Measurements from ENCODE around the gene TADA3. TPM values are rescaled to one million over a fixed set of nuclear protein-coding genes. Genes with fewer than 3 reads are reported as not detected.

TADA3 gene, protein sequence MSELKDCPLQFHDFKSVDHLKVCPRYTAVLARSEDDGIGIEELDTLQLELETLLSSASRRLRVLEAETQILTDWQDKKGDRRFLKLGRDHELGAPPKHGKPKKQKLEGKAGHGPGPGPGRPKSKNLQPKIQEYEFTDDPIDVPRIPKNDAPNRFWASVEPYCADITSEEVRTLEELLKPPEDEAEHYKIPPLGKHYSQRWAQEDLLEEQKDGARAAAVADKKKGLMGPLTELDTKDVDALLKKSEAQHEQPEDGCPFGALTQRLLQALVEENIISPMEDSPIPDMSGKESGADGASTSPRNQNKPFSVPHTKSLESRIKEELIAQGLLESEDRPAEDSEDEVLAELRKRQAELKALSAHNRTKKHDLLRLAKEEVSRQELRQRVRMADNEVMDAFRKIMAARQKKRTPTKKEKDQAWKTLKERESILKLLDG
- total RNA-seq (2014; rRNA removed; shearing (Covaris generic)) (51.6 and 62.0 TPM in 2 replicates), total RNA-seq (2022) (56.4 and 58.5 TPM in 2 replicates), Bru-seq, nascent RNA (percentile 65 among the genes with signal in this experiment), BruChase-seq, experiment 1, labeled RNA remaining after a 6-hour chase (percentile 73 among the genes with signal in this experiment), BruChase-seq, experiment 2, labeled RNA remaining after a 2-hour chase (percentile 64 among the genes with signal in this experiment)
- long read RNA-seq, transcript TADA3-202 (8 exons, 2,554 nt), result minor isoform, 6 of 131 reads
- long read RNA-seq, transcript TADA3-201 (9 exons, 2,355 nt), result major isoform, 98 of 131 reads
- long read RNA-seq, partial matches to known transcripts, result 5 of 131 reads
- long read RNA-seq, other reads (novel, unspliced or antisense), result 21 of 131 reads

DNA sequence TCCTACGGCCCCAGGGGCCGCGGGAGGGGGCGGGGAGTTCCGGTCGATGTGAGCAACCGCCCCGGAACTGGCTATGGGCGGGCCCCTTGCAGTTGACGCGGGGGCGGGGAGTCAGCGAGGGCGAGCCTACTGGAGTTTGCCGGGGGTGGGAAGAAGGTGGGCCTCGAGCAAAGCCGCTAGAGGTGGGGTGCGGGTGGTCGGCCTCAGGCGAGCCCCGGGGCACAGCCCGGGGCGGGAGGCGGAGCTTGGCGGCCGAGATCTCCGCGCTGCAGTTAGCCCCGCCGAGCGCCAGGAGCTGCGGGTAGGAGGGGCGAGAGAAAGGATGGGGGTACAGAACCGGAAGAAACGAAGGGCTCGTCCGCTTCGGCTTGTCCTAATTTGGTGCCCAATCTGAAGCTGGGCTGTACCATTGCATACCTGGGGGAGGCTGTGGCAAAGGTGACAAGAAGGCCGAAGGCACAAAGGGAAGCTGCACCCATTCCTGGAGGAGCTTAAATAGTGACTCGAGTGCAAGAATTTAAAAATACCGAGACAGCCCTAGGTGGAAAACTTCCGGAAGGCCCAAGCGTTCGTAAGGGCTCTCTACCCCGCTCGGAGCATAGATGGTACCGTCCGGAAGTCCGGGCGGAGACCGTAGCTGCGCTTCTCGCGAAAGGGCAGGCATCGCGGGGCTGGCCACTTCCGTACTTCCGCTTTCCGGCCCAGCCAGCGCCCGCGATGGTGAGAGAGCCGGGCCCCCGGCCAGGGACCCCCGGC lies at the start of gene TADA3, which contains the start of gene ARPC4:
Gene TADA3, minus strand, starts transcription at position 69 of the 756 bp plus-strand sequence. CDS start 1,007 bp downstream, outside the sequence.
Gene ARPC4, plus strand, starts transcription at position 678 of the 756 bp plus-strand sequence. Its CDS starts 40 bp downstream, at position 718.
- no TSS peak for BruUV-seq (replicated peaks)
- Histone ChIP-seq H3K27ac (ENCODE audit: low read depth, low read length, poor library complexity, severe bottlenecking) (peak within 1 kb of the TSS; percentile 72), H3K9me3 (ENCODE audit: low read length) (no peaks in the 10 kb centered on the region), H3K36me3 (ENCODE audit: insufficient read depth, low read length) (peaks cover 63% of the 10 kb centered on the region), H3K4me1 (ENCODE audit: insufficient read depth, low read length, poor library complexity, severe bottlenecking) (peaks cover 47% of the 10 kb centered on the region), H3K4me3 (ENCODE audit: low read depth, low read length, poor library complexity, severe bottlenecking) (peak within 1 kb of the TSS; percentile 96), H3K9me2 (ENCODE audit: insufficient read depth, low read length) (no peaks in the 10 kb centered on the region), H4K20me1 (ENCODE audit: insufficient read depth, low read length) (peaks cover 10% of the 10 kb centered on the region; the same call in 1 of the 2 replicates), H3K79me2 (ENCODE audit: insufficient read depth, low read depth, low read length) (peaks cover 60% of the 10 kb centered on the region), H2AFZ (ENCODE audit: low read length) (peak within 1 kb of the TSS; percentile 22; the same call in 1 of the 2 replicates), H3K4me2 (ENCODE audit: low read length) (peak within 1 kb of the TSS; percentile 97)
- ChIA-PET POLR2A (interaction anchor here (0.5 to 2.4 kb wide), 15 partner anchors 9 to 431 kb away, joined by 3 to 17 read pairs (median 3); partner anchors contain the start of genes BRPF1, JAGN1 and OGG1), CTCF (ENCODE audit: unreplicated experiment) (interaction anchor here (0.5 kb wide), 1 partner anchor 47 kb away, joined by 3 read pairs; no protein-coding TSS in a partner anchor)
- intact Hi-C loops (cut with micrococcal nuclease; ENCODE audit: unreplicated experiment), result loop anchor here (1.0 to 5.0 kb wide), 4 partner anchors 42 to 396 kb away; partner anchors contain the start of genes BRPF1, CRELD1 and SETD5
- DNase-seq (ENCODE audit: low spot score), result peak; percentile 98
- TF ChIP-seq, protein P1, sequence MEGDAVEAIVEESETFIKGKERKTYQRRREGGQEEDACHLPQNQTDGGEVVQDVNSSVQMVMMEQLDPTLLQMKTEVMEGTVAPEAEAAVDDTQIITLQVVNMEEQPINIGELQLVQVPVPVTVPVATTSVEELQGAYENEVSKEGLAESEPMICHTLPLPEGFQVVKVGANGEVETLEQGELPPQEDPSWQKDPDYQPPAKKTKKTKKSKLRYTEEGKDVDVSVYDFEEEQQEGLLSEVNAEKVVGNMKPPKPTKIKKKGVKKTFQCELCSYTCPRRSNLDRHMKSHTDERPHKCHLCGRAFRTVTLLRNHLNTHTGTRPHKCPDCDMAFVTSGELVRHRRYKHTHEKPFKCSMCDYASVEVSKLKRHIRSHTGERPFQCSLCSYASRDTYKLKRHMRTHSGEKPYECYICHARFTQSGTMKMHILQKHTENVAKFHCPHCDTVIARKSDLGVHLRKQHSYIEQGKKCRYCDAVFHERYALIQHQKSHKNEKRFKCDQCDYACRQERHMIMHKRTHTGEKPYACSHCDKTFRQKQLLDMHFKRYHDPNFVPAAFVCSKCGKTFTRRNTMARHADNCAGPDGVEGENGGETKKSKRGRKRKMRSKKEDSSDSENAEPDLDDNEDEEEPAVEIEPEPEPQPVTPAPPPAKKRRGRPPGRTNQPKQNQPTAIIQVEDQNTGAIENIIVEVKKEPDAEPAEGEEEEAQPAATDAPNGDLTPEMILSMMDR (conservative IDR thresholded peaks at IDR 0.05; ENCODE audit: low read length), result no peak
- no peak for TF ChIP-seq EZH2phosphoT487 (IDR thresholded peaks at IDR 0.05; ENCODE audit: borderline replicate concordance, low read depth, low read length)

DNA sequence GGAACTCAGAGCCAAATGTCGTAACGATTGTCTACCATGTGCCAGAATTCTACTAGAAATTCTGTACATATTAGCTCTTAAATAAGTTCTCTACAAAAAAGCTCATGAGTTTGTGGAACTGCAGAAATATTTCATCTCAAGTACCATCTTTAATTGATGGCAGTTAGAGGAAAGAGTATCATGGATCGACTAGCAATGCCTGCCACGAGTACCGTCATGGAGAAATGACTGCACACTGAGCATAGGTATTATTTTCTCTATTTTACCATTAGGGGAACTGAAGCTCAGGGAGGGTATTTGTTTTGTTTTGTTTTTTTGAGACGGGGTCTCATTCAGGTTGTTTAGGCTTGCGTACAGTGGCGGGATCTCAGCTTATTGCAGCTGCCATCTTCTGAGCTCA lies 48.7 kb upstream of the TADA3 start:
- no peak overlapping the region for H3K4me3 ChIP-seq (ENCODE audit: low read depth, low read length, poor library complexity, severe bottlenecking)
- CTCF ChIA-PET (ENCODE audit: unreplicated experiment), result interaction anchor here (0.6 to 0.8 kb wide), 2 partner anchors 8 to 480 kb away, joined by 3 read pairs; no protein-coding TSS in a partner anchor
- no peaks in the 10 kb centered on the region for H4K20me1 ChIP-seq (ENCODE audit: insufficient read depth, low read length)
- DNase-seq (ENCODE audit: low spot score), result no peak
- peaks cover 53% of the 10 kb centered on the region for H3K36me3 ChIP-seq (ENCODE audit: insufficient read depth, low read length)
- no peaks in the 10 kb centered on the region for H3K9me3 ChIP-seq (ENCODE audit: low read length)
- H2AFZ ChIP-seq (ENCODE audit: low read length), result no peak overlapping the region
- POLR2A ChIA-PET, result interaction anchor here (0.7 to 1.2 kb wide), 3 partner anchors 8 to 35 kb away, joined by 3 to 5 read pairs (median 3); no protein-coding TSS in a partner anchor
- no peak overlapping the region for H3K4me2 ChIP-seq (ENCODE audit: low read length)
- no peak for TF ChIP-seq EZH2phosphoT487 (IDR thresholded peaks at IDR 0.05; ENCODE audit: borderline replicate concordance, low read depth, low read length)
- TF ChIP-seq, protein P1 (conservative IDR thresholded peaks at IDR 0.05; ENCODE audit: low read length), result no peak
- no TSS peak for BruUV-seq (replicated peaks)
- peaks cover 16% of the 10 kb centered on the region for H3K4me1 ChIP-seq (ENCODE audit: insufficient read depth, low read length, poor library complexity, severe bottlenecking)
- no peak overlapping the region for H3K27ac ChIP-seq (ENCODE audit: low read depth, low read length, poor library complexity, severe bottlenecking)
- intact Hi-C loops (cut with micrococcal nuclease; ENCODE audit: unreplicated experiment), result loop anchor here (5.0 kb wide), 2 partner anchors 91 to 481 kb away; partner anchors contain the start of genes CRELD1 and SEC13
- no peaks in the 10 kb centered on the region for H3K9me2 ChIP-seq (ENCODE audit: insufficient read depth, low read length)
- H3K79me2 ChIP-seq (ENCODE audit: insufficient read depth, low read depth, low read length), result no peaks in the 10 kb centered on the region; the same call in 1 of the 2 replicates
